Measurements from ENCODE around the gene SIRT3.
"Not testable (repeated sequence)": the region's sequence is repeated elsewhere in the genome, so short reads cannot be mapped to it uniquely, and the experiment has no call there.

SIRT3 gene

GRCh38 chr11:256952-257737, 21.0 kb upstream of the SIRT3 start:
- Mint-ChIP-seq H3K27me3 (no peaks in the 10 kb centered on the region), H3K4me1 (no peaks in the 10 kb centered on the region), H3K9me3 (no peaks in the 10 kb centered on the region), H3K36me3 (peaks cover 7% of the 10 kb centered on the region), H3K4me3 (no peak overlapping the region), H3K27ac (no peak overlapping the region)

- peaks cover 9% of the 10 kb centered on the region for H3K4me1 Mint-ChIP-seq
- H3K27me3 Mint-ChIP-seq: no peaks in the 10 kb centered on the region
- H3K4me3 Mint-ChIP-seq: no peak overlapping the region
- no peaks in the 10 kb centered on the region for H3K9me3 Mint-ChIP-seq
- H3K36me3 Mint-ChIP-seq: peaks cover 12% of the 10 kb centered on the region
- H3K27ac Mint-ChIP-seq: peak overlapping the region; percentile 66
Measured at GRCh38 chr11:255816-256215, 19.7 kb upstream of the SIRT3 start.

- Mint-ChIP-seq H3K27ac (no peak overlapping the region), H3K4me1 (peaks cover 14% of the 10 kb centered on the region), H3K9me3 (no peaks in the 10 kb centered on the region), H3K4me3 (no peak overlapping the region), H3K36me3 (peaks cover 12% of the 10 kb centered on the region), H3K27me3 (no peaks in the 10 kb centered on the region)
Measured at GRCh38 chr11:255176-255575, 19.0 kb upstream of the SIRT3 start.

GRCh38 chr11:253886-254270, 17.7 kb upstream of the SIRT3 start:
- H3K36me3 Mint-ChIP-seq: peaks cover 15% of the 10 kb centered on the region
- peak overlapping the region; percentile 72 for H3K27ac Mint-ChIP-seq
- H3K9me3 Mint-ChIP-seq: no peaks in the 10 kb centered on the region
- no peaks in the 10 kb centered on the region for H3K27me3 Mint-ChIP-seq
- H3K4me1 Mint-ChIP-seq: peaks cover 18% of the 10 kb centered on the region
- no peak overlapping the region for H3K4me3 Mint-ChIP-seq

GRCh38 chr11:253160-253885, 17.2 kb upstream of the SIRT3 start:
- no peak overlapping the region for H3K27ac Mint-ChIP-seq

GRCh38 chr11:252666-253065, 16.5 kb upstream of the SIRT3 start:
- Mint-ChIP-seq H3K4me3 (no peak overlapping the region), H3K36me3 (peaks cover 19% of the 10 kb centered on the region), H3K27ac (no peak overlapping the region), H3K9me3 (no peaks in the 10 kb centered on the region), H3K4me1 (peaks cover 18% of the 10 kb centered on the region), H3K27me3 (no peaks in the 10 kb centered on the region)

More at GRCh38 chr11:253160-253885, 17.2 kb upstream of the SIRT3 start:
- H3K36me3 Mint-ChIP-seq: peaks cover 15% of the 10 kb centered on the region
- H3K4me3 Mint-ChIP-seq: no peak overlapping the region
- H3K4me1 Mint-ChIP-seq: peaks cover 18% of the 10 kb centered on the region
- H3K9me3 Mint-ChIP-seq: no peaks in the 10 kb centered on the region
- H3K27me3 Mint-ChIP-seq: no peaks in the 10 kb centered on the region

- H3K4me3 Mint-ChIP-seq: no peak overlapping the region
- no peaks in the 10 kb centered on the region for H3K27me3 Mint-ChIP-seq
- no peaks in the 10 kb centered on the region for H3K9me3 Mint-ChIP-seq
- H3K4me1 Mint-ChIP-seq: peaks cover 18% of the 10 kb centered on the region
- peak overlapping the region; percentile 23 for H3K27ac Mint-ChIP-seq
- H3K36me3 Mint-ChIP-seq: peaks cover 22% of the 10 kb centered on the region
Measured at GRCh38 chr11:251550-251949, 15.4 kb upstream of the SIRT3 start.

GRCh38 chr11:250740-251299, 14.7 kb upstream of the SIRT3 start:
- H3K27ac Mint-ChIP-seq: peak overlapping the region; percentile 41
- H3K36me3 Mint-ChIP-seq: peaks cover 23% of the 10 kb centered on the region
- H3K27me3 Mint-ChIP-seq: no peaks in the 10 kb centered on the region
- H3K4me1 Mint-ChIP-seq: peaks cover 18% of the 10 kb centered on the region
- no peak overlapping the region for H3K4me3 Mint-ChIP-seq
- no peaks in the 10 kb centered on the region for H3K9me3 Mint-ChIP-seq

GRCh38 chr11:250274-250673, 14.1 kb upstream of the SIRT3 start:
- Mint-ChIP-seq H3K9me3 (no peaks in the 10 kb centered on the region), H3K27ac (no peak overlapping the region), H3K36me3 (peaks cover 25% of the 10 kb centered on the region), H3K4me1 (peaks cover 21% of the 10 kb centered on the region), H3K27me3 (no peaks in the 10 kb centered on the region), H3K4me3 (no peak overlapping the region)

GRCh38 chr11:249062-249461, 12.9 kb upstream of the SIRT3 start:
- Mint-ChIP-seq H3K27me3 (no peaks in the 10 kb centered on the region), H3K27ac (no peak overlapping the region), H3K4me1 (peaks cover 28% of the 10 kb centered on the region), H3K4me3 (no peak overlapping the region), H3K9me3 (no peaks in the 10 kb centered on the region), H3K36me3 (peaks cover 27% of the 10 kb centered on the region)

- H3K9me3 Mint-ChIP-seq: no peaks in the 10 kb centered on the region
- no peak overlapping the region for H3K27ac Mint-ChIP-seq
- peaks cover 31% of the 10 kb centered on the region for H3K36me3 Mint-ChIP-seq
- peaks cover 43% of the 10 kb centered on the region for H3K4me1 Mint-ChIP-seq
- H3K27me3 Mint-ChIP-seq: no peaks in the 10 kb centered on the region
- H3K4me3 Mint-ChIP-seq: no peak overlapping the region
Measured at GRCh38 chr11:244376-244775, 8.2 kb upstream of the SIRT3 start.

- H3K4me1 Mint-ChIP-seq: peaks cover 54% of the 10 kb centered on the region
- H3K4me3 Mint-ChIP-seq: peak overlapping the region; percentile 1
- H3K27ac Mint-ChIP-seq: peak overlapping the region; percentile 92
- H3K36me3 Mint-ChIP-seq: peaks cover 23% of the 10 kb centered on the region
- no peaks in the 10 kb centered on the region for H3K9me3 Mint-ChIP-seq
- no peaks in the 10 kb centered on the region for H3K27me3 Mint-ChIP-seq
Measured at GRCh38 chr11:241634-242033, 5.5 kb upstream of the SIRT3 start.

- peak overlapping the region; percentile 45 for H3K4me3 Mint-ChIP-seq
- H3K4me1 Mint-ChIP-seq: peaks cover 59% of the 10 kb centered on the region
- H3K36me3 Mint-ChIP-seq: peaks cover 19% of the 10 kb centered on the region
- H3K9me3 Mint-ChIP-seq: no peaks in the 10 kb centered on the region
- no peaks in the 10 kb centered on the region for H3K27me3 Mint-ChIP-seq
- H3K27ac Mint-ChIP-seq: peak overlapping the region; percentile 47
Measured at GRCh38 chr11:240315-240714, 4.2 kb upstream of the SIRT3 start.

GRCh38 chr11:238346-238745, 2.2 kb upstream of the SIRT3 start:
- H3K36me3 Mint-ChIP-seq: peaks cover 15% of the 10 kb centered on the region
- peaks cover 56% of the 10 kb centered on the region for H3K4me1 Mint-ChIP-seq
- H3K27me3 Mint-ChIP-seq, H3K9me3 Mint-ChIP-seq: not testable (repeated sequence)
- peak overlapping the region; percentile 99 for H3K27ac Mint-ChIP-seq
- peak overlapping the region; percentile 97 for H3K4me3 Mint-ChIP-seq

- H3K27ac Mint-ChIP-seq: peak within 1 kb of the TSS; percentile 99
- H3K36me3 Mint-ChIP-seq: peaks cover 13% of the 10 kb centered on the region
- H3K4me3 Mint-ChIP-seq: peak within 1 kb of the TSS; percentile 97
- H3K4me1 Mint-ChIP-seq: peaks cover 47% of the 10 kb centered on the region
- no peaks in the 10 kb centered on the region for H3K9me3 Mint-ChIP-seq
- H3K27me3 Mint-ChIP-seq: no peaks in the 10 kb centered on the region
Measured at GRCh38 chr11:236774-237767, 929 bp upstream of the SIRT3 start, which contains the start of gene PSMD13. Gene PSMD13 (plus strand): TSS chr11:236976. CDS start chr11:237050, 74 bp downstream.
